Measurements from ENCODE around the gene SPTAN1.
"Not testable (repeated sequence)": the region's sequence is repeated elsewhere in the genome, so short reads cannot be mapped to it uniquely, and the experiment has no call there.

SPTAN1 gene

DNA sequence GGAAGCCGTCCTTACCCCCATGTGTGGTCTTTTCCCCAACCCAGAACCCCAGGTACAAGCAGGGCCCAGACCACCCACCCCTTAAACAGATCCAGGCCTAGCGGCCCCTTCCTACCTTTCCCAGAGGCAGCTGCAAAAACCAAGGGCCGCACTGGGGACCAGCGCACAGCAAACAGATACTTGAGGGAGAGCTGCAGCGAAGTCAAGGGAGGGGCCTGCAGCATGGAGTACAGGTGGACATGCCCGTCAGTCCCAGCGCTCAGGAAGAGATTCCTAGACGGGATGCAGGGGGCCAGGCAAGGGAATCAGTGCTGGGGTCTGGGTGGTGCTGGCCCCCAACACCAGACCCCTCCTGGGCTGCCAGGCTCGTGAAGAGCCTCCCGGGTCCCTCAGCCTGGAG lies 81.7 kb downstream of the SPTAN1 start:
- DNase-seq = no peak

DNA sequence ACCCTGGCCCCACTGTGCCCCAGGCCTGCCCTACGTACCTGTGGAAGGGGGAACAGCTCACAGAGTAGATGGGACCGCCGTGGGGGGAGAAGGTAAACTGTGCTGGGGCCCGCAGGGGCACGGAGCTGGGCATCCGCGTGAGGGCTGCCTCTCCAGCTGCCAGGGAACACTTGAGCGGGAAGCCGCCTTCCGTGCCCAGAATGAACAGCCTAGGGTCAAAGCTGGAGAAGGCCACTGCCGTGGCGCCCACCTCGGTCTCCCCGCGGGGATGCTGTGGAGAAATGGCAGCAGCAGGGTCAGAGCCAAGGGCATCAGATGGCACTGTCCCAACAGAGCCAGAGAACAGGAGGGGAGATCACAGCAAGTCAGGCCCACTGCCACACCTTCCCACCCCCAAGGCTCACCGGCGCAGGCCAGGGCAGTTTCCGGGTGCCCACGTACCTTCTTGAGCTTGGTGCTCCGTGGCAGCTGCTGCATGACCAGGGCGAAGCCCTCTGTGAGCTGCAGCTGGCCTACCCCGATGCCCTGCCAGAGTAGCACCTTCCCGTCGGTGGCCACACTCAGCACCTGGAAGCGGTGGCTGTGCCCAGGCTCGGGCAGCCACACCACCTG lies 82.4 kb downstream of the SPTAN1 start:
- no peak for DNase-seq

DNA sequence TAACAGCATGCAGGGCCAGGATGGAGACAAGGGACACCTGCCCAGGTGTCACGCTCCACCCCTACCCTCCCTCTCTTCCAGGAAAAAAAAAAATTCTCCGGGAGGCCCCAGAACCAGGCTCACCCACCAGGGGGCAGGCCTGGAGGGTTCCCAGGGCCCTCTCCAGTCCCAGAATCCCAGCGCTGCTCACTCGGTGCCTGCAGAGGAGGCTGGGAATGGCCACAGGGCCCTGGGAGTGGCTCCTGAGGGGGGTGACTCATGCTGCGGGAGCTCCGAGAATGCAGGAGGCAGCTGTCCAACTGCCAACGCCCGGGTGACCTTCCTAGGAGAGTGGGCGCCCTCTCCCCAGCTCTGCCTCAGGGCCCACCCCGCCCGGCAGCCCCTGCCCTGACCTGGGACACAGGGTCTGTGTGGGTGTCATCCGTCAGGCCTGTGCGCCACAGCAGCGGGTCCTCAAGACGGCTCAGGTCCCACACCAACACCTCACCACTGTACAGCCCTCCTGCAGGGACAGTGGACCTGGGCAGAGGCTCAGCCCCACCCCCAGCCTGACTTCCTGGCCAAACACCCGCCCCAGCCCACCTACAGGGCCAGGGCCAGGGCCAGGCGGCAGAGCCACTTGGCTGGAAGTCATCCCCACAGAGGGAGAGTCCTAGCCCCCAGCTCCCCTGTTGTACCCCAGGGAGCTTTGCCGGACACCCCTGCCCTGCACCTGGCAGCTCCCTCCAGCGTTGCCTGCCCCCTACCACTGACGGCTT lies 83.1 kb downstream of the SPTAN1 start:
- DNase-seq = no peak

DNA sequence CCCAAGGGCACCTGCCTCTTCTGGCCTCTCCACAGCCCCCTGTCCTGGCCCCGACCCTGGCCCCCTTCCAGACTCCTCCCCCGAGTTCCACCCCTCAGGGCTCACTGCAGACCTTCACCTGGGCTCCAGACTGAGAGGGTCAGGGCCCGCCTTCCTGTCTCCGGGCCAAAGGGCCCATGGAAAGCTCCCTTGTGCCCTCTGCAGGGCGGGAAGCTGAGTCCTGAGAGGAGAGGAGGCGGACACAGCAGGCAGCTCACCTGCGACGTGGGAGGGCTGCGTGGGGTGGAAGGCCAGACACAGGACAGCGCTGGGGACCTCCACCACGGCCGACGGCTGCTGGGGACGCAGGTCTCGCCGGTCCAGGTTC lies 83.6 kb downstream of the SPTAN1 start:
- DNase-seq = no peak

DNA sequence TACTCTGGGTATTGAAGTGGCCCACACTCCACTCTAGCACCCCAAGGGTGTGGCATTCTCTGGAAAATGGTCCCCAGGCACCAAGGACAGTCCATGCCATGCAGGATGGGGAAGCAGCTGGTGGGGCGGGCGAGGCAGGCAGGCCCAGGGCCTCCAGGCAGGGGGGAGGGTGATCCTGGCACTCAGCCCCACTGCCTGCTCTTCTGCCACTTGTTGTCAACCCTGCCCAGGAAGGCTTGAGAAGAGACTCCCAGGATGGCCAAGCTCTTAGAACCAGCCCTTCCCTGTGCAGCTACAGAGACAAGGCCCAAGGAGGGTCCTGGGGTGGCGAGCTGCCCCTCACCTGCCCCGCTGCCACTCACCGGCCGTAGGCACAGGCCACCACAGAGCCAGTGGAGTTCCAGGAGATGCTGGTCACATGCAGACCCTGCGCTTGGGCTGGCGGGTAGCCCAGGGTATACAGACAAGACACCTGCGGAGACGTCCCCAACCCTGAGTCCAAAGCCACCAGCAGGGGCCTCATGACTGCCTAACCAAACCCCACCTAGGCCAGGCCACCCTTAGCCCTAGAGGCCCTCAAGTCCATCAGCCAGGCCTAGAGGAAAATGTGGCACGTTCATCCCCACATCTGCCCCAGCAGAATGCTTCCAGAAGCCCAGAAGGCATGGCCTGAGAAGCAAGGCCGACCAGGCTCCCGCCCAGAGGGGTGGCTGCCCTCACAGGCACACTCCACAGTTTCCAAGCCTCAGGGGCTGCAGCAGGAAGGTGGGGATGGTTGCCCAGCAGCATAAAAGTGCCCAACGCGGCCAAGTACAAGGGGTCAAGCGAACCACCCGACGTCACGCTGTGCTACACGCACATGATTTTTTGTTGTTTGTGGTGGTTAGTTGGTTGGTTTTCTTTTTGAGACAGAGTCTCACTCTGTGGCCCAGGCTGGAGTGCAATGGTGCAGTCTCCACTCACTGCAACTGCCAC lies 84.5 kb downstream of the SPTAN1 start:
- DNase-seq = no peak

DNA sequence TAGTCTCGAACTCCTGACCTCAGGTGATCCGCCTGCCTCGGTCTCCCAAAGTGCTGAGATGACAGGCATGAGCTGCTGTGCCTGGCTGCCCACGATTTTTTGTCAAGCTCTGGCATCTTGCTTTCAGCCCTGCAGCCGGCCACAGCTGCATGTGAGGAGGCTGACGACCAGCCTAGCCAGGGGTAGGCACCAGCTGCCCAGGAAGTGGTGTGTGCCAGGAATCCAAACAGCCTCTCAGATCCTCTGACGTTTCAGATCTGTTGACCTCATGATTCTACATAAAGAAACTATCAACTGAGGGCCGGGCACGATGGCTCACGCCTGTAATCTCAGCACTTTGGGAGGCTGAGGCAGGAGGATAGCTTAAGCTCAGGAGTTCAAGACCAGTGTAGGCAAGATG lies 85.3 kb downstream of the SPTAN1 start:
- no peak for DNase-seq

DNA sequence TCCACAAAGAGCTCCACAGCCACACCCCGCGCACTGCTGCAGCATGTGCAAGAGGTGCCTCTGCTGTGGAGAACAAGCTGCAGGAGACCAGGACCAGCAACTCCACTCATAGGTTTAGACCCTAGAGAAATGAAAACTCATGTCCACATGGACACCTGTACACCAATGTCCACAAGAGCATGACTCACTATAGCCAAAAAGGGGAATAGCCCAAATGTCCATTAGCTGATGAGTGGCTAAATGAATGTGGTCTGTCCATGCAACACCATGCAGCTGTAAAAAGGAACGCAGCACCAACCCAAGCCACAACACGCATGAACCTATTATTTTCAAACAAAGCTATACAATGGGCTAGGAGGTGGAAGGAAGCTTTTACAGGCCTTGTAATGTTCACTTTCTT lies 86.2 kb downstream of the SPTAN1 start:
- DNase-seq = no peak

DNA sequence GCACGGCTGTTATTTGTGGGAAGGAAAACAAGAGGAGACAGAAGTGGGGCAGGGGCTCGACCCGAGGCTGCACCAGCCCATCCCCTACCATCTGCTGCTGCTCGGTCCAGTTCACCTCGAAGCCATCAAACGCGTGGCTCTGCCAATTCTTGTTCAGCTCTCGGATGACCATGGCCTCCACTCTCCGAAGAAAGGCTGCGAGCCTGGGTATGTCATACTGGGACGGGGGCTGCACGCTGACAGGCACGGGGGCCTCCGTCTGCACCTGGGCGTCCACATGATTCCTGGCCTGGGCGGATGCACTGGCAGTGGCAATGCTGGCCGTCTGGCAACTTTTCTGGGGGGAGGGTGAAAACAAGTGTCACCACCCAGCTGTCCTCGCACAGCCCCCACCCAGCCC lies 88.2 kb downstream of the SPTAN1 start:
- DNase-seq = no peak

DNA sequence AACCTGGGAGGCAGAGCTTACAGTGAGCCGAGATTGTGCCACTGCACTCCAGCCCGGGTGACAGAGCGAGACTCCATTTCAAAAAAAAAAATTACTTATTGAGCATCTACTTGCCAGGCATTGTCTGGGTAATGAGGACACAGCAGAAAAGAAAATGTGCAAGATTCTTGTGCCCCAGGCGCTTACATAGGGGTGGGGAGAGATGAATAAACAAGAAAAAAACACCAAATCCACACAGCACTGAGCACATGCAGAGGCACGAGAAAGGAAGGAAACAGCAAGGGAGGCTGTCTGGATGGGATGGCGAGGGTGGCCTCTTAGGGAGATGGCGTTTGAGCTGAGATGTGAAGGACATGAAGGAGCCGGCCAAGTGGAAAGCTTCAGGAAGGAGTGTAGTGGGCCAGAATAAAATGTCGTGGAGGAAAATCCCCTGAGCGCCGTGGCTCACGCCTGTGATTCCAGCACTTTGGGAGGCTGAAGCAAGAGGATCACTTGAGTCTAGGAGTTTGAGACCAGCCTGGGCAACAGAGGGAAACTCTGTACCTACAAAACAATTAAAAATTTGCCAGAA lies 90.4 kb downstream of the SPTAN1 start:
- DNase-seq = no peak

DNA sequence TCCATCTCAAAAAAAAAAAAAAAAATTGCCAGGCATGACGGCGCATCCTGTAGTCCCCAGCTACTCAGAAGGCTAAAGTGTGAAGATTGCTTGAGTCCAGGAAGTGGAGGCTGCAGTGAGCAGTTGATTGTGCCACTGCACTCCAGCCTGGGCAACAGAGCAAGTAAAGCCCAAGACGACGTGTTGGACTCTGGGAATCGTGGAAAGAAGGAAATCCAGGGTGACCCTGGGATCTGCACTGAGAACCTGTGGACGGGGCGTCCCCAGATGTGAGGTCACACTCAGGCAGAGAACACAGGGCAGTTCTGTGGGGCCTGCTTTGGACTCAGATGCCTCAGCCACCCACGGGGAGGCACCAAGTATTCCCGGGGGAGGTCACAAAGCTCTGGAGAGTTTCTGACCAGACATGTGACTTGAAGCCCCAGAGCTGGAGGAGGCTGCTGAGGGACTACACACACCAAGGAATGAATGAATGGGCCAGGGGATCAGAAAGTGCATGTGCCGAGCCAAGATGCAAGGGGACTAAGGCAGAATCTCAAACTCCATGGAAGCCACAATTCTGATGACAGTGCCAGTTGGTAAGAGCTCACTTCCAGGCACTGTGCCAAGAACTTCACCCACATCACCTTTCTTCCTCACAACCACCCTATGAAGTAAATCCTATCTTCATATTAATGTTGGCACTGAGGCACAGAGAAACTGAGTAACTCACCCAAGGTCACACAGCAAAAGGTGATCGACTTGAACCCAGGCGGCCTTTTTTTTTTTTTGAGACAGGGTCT lies 91.3 kb downstream of the SPTAN1 start:
- no peak for DNase-seq

DNA sequence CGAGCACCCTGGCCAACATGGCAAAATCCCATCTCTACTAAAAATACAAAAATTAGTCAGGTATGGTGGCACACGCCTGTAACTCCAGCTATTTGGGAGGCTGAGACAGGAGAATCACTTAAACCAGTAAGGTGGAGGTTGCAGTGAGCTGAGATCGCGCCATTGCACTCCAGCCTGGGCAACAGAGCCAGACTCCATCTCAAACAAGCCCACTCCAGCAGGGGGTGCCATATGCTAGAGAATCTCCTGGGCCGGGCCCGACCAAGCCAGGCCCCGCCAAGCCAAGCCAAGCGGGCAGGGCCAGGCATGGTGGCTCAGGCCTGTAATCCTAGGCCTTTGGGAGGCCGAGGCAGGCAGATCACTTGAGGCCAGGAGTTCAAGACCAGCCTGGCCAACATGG lies 95.8 kb downstream of the SPTAN1 start:
- DNase-seq = peak; percentile 79

DNA sequence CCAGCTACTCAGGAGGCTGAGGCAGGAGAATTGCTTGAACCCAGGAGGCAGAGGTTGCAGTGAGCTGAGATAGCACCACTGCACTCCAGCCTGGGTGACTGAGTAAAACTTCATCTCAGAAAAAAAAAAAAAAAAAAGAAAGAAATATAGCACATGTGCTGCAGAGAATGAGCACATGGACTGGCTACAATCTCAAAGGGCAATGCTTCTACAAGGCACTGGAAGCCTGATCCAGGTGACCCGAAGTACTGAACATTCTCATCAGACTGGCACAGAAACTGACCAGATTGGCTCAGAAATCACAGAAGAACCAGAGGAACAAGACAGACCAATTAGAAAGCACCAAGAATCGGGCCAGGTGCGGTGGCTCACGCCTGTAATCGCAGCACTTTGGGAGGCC lies 99.4 kb downstream of the SPTAN1 start:
- DNase-seq = no peak

DNA sequence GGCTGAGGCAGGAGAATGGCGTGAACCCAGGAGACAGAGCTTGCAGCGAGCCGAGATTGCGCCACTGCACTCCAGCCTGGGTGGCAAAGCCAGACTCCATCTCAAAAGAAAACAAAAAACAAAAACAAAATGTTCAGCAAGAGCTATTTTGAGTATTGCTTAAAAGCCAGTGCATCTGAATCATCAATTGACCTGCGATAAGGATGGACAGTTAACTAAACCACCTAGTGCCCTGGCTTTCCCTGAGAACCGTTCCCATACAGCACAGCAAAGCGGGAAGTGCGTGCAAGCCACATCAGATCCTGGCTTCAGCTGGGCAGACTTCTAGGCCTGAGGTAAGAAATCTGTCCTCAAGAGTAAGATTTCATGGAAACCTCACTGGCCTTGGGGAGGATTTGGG lies 101.5 kb downstream of the SPTAN1 start:
- DNase-seq = no peak

DNA sequence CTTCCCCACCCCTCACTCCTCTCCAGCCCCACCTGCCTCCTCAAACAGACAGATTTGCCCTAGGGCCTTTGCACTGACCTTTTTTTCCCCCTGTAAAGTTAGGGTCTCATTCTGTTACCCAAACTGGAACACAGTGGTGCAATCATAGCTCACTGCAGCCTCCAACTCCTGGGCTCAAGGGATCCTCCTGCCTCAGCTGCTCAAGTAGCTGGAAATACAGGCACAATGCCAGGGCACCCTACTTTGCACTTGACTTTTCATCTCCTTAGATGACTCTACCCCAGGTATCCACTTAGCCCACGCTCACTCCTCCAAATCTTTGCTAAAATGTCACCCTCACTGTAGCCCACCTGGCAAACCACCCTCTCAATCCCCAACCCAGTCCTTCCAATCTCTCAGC lies 102.1 kb downstream of the SPTAN1 start:
- DNase-seq = no peak

DNA sequence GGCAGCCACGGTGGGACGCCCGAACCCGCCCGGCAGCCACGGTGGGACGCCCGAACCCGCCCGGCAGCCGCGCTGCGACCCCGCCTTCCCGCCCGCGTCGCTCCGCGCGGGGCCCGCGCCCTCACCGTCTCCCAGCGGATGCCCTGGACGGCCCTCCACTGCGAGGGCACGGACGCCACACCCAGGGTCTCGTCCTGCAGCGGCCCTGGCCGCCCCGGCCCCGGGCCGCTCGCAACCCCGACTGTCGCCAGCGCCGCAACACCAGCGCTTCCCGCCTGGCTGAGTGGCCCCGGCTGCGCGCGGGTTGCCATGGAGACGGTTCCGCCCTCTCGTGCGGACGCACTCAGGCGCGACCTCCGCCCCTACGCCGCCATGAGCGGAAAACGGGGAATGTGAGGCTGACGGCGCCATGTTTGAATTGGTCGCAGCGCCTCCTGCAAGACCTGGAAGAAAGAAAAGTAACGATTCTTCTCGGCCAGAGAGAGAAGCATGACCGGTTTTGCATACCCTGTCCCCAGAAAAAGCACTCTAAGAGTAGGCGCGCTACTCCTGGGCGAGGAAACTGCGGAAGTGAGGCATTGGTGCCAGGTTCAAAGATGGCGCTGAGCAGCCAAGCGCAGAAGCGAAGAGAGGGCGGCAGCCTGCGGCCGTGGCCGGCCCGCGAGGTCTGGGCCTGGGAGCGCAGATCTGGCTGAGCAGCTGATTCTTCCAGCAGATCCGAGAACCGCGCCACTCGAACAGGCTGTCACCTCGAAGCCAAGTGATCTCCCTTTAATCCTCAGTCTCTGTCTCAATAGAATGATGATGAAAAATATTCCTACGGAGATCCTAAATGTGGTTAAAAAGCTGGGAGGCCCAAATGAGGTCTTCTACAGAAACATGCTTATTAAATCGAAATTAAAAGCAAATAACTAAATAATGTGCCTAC lies 104.3 kb downstream of the SPTAN1 start, which contains the start of gene DYNC2I2:
DYNC2I2 (minus strand) TSS at position 432 of the 928 bp plus-strand sequence; CDS start at position 311, 121 bp downstream.
- peak; percentile 98 for DNase-seq

DNA sequence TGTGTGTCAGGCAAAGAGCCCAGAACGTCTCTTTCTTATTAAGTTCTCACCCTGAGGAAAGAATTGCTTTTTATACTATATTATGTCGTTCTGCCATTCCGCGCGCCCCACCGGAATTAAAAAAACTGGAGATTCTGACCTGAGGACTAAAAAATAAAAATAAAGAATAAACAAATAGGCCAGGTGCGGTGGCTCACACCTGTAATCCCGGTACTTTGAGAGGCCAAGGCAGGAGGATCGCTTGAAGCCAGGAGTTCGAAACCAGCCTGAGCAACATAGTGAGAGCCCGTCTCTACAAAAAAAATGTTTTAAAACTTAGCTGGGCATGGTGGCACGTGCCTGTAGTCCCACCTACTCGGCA lies 104.9 kb downstream of the SPTAN1 start:
- DNase-seq = no peak

DNA sequence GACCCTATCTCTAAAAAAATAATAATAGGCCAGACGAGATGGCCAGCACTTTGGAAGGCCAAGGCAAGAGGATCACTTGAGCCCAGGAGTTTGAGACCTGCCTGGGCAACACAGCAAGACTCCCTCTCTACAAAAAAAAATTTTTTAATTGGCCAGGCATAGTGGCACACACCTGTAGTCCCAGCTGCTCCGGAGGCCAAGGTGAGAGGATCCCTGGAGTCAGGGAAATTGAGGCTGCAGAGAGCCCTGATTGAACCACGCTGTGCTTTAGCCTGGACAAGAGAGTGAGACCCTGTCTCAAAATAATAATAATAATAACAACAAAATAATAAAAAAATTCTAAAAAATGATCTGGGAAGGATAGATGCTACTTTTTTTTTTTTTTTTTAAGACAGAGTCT lies 105.4 kb downstream of the SPTAN1 start:
- DNase-seq = no peak

DNA sequence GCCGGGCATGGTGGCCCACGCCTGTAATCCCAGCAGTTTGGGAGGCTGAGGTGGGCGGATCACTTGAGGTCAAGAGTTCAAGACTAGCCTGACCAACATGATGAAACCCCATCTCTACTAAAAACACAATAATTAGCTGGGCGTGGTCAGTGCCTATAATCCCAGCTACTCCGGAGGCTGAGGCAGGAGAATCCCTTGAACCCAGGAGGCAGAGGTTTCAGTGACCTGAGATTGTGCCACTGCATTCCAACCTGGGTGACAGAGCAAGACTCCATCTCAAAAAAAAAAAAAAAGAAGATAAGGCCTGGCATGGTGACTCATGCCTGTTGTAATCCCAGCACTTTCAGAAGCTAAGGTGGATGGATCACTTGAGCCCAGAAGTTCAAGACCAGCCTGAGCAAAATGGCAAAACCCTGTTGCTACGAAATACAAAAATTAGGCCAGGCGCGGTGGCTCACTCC lies 114.1 kb downstream of the SPTAN1 start:
- not testable (repeated sequence) for DNase-seq

DNA sequence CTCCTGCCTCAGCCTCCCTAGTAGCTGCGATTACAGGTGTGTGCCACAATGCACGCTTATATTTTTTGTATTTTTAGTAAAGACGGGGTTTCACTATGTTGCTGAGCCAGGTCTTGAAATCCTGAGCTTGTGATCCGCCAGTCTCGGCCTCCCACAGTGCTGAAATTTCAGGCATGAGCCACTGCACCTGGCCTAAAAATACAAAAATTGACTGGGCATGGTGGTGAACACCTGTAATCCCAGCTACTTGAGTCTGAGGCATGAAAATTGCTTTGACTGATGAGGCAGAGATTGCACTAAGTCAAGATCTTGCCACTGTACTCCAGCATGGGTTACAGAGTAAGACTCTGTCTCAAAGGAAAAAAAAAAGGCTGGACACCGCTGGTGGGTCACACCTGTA lies 117.4 kb downstream of the SPTAN1 start:
- no peak for DNase-seq

DNA sequence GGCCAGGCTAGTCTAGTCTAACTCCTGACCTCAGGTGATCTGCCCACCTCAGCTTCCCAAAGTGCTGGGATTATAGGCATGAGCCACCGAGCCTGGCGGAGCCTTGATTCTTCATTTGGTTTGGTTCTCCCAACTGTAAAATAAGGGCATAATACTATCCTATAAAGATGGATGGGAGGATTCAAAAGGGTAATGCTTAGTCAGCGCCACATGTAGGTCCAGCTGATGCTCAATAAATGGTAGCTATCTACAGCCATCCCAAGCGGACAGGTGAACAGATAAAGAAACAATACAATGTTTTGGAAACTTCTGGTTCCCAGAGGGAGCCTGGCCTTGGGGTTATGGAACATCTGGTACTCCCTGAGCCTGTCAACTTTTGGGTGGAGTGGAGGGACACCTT lies 123.0 kb downstream of the SPTAN1 start:
- no peak for DNase-seq

DNA sequence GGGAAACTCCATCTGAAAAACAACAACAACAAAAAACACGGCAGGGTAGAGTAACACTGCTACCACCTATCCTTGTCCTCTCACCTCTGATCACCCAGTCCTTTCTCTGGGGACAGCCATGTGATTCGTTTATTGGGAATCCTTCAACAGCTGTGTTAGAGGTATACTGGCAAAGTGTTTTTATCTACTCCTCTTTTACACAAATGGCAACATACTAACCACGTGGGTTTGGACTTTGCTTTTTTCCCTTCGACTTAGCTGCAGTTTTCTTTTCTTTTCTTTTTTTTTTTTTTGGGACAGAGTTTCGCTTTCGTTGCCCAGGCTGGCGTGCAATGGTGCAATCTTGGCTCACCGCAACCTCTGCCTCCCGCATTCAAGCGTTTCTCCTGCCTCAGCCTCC lies 125.4 kb downstream of the SPTAN1 start:
- no peak for DNase-seq
